PC-9 (cell line): ENCODE results near the gene ZNF236. TPM values are rescaled to one million over a fixed set of nuclear protein-coding genes. Genes with fewer than 3 reads are reported as not detected.
A peak's percentile ranks its signal among the peaks of the same experiment; 100 is the strongest.

Experiments used
- BruUV-seq: library from RNA; stranded (reverse); fragments of 400-500 nt; replicated peaks from 2 replicates; lab custom pipeline; 2021; lab: Mats Ljungman, UMichigan
- CTCF ChIA-PET: fragments of 300-600 bp; sonication (Branson Sonifier 250); formaldehyde crosslinking; loops from one replicate; lab custom pipeline; 2022; ENCODE audit warnings: antibody characterized with exemption; lab: Charles Lee
- POLR2A ChIA-PET: fragments of 300-600 bp; sonication (Branson Sonifier 250); formaldehyde crosslinking; loops from one replicate; lab custom pipeline; 2022; ENCODE audit warnings: antibody characterized with exemption; ENCODE audit not compliant: unreplicated experiment; lab: Charles Lee
- DNase-seq, 2 experiments: peaks; one replicate each; pipeline versions ENCODE4 v3.0.0 to v3.0.0-alpha.2; 2015 to 2022; ENCODE audit warnings: mixed read lengths in 1 of 2
- H2AFZ ChIP-seq: fragments of 200-600 bp; sonication (generic); 2 replicates; pipeline ENCODE4 v1.8.1; 2017; ENCODE audit warnings: antibody characterized with exemption
- H3F3A ChIP-seq: fragments of 200-600 bp; sonication (generic); 2 replicates; pipeline ENCODE4 v1.8.1; 2017; ENCODE audit warnings: antibody characterized with exemption, mild to moderate bottlenecking, low read depth; ENCODE audit not compliant: insufficient read depth
- H3K27ac ChIP-seq: fragments of 200-600 bp; sonication (generic); 2 replicates; pipeline ENCODE4 v1.6.1; 2016; ENCODE audit warnings: mixed run types
- H3K27me3 ChIP-seq: fragments of 200-600 bp; sonication (generic); 2 replicates; pipeline ENCODE4 v1.6.1; 2016; ENCODE audit warnings: low read depth, mixed run types; ENCODE audit not compliant: insufficient read depth
- H3K36me3 ChIP-seq: fragments of 200-600 bp; sonication (generic); 2 replicates; pipeline ENCODE4 v1.6.1; 2016; ENCODE audit warnings: low read depth, mixed run types
- H3K4me1 ChIP-seq: fragments of 200-600 bp; sonication (generic); replicated peaks from 2 replicates; pipeline ENCODE4 v1.6.1; 2016; ENCODE audit warnings: mixed run types; ENCODE audit not compliant: insufficient read depth
- H3K4me2 ChIP-seq: fragments of 200-600 bp; sonication (generic); 2 replicates; pipeline ENCODE4 v1.6.1; 2017; ENCODE audit warnings: mixed run types
- H3K4me3 ChIP-seq: fragments of 200-600 bp; sonication (generic); 2 replicates; pipeline ENCODE4 v1.6.1; 2016; ENCODE audit warnings: mixed run types
- H3K79me2 ChIP-seq: fragments of 200-600 bp; sonication (generic); 2 replicates; pipeline ENCODE4 v1.6.1; 2017; ENCODE audit warnings: low read depth, mixed run types
- H3K9me2 ChIP-seq: fragments of 200-600 bp; sonication (generic); 2 replicates; pipeline ENCODE4 v1.8.1; 2017; ENCODE audit warnings: mild to moderate bottlenecking; ENCODE audit not compliant: insufficient read depth
- H3K9me3 ChIP-seq: fragments of 200-600 bp; sonication (generic); 2 replicates; pipeline ENCODE4 v1.8.1; 2016; ENCODE audit warnings: low read depth; ENCODE audit not compliant: insufficient read depth
- H4K20me1 ChIP-seq: fragments of 200-600 bp; sonication (generic); 2 replicates; pipeline ENCODE4 v1.8.1; 2017; ENCODE audit not compliant: insufficient read depth
- CTCF ChIP-seq: fragments of 200-600 bp; sonication (generic); conservative IDR thresholded peaks from 2 replicates; pipeline ENCODE4 v1.6.1; 2017; ENCODE audit warnings: mixed run types, antibody characterized with exemption, mild to moderate bottlenecking, moderate library complexity
- EZH2 ChIP-seq: fragments of 200-600 bp; sonication (generic); IDR thresholded peaks from 2 replicates; pipeline ENCODE4 v1.8.0; 2017; ENCODE audit warnings: antibody characterized with exemption, low read depth
- intact Hi-C: fragments of 100-400 bp; cut with micrococcal nuclease; formaldehyde crosslinking; loops from one replicate; pipeline ENCODE4 v1.10.0; 2022; ENCODE audit not compliant: unreplicated experiment
- total RNA-seq: library from RNA; stranded (reverse); gene quantifications from 2 replicates; pipeline ENCODE4 v1.2.3, GENCODE V29; 2021

Gene ZNF236
- total RNA-seq, 1 experiment from 2014 or later = 10.8 TPM

DNA sequence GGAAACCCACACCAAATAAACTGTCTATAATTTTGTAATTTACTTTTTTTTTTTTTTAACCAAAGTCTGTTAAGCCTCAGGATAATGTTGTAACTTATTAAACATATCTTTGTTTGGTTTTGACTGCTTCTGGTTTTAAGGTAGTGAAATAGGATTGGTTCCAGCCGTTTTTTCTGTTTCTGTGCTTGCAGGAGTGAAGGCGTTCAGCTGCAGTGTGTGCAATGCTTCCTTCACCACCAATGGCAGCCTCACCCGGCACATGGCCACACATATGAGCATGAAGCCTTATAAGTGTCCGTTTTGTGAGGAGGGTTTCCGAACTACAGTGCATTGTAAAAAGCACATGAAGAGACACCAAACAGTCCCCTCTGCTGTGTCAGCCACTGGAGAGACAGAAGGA is 93.1 kb downstream of the ZNF236 start:
- H3K4me2 ChIP-seq = no peak overlapping the region
- no peak for TF ChIP-seq EZH2
- no peak for TF ChIP-seq CTCF
- ChIA-PET POLR2A (no interaction called here), CTCF (no interaction called here)
- no peak for DNase-seq
- no peak overlapping the region for H3K27ac ChIP-seq
- intact Hi-C loops = no loop called here
- no peaks in the 10 kb centered on the region for H4K20me1 ChIP-seq
- no peaks in the 10 kb centered on the region for H3K27me3 ChIP-seq
- H3K9me3 ChIP-seq = no peaks in the 10 kb centered on the region
- no TSS peak for BruUV-seq
- H3K79me2 ChIP-seq = no peaks in the 10 kb centered on the region
- no peaks in the 10 kb centered on the region for H3K4me1 ChIP-seq
- no peak overlapping the region for H3K4me3 ChIP-seq
- peaks cover 15% of the 10 kb centered on the region; the same call in 1 of the 2 replicates for H3K36me3 ChIP-seq
- H3K9me2 ChIP-seq = no peaks in the 10 kb centered on the region
- no peaks in the 10 kb centered on the region for H3F3A ChIP-seq
- no peak overlapping the region for H2AFZ ChIP-seq

DNA sequence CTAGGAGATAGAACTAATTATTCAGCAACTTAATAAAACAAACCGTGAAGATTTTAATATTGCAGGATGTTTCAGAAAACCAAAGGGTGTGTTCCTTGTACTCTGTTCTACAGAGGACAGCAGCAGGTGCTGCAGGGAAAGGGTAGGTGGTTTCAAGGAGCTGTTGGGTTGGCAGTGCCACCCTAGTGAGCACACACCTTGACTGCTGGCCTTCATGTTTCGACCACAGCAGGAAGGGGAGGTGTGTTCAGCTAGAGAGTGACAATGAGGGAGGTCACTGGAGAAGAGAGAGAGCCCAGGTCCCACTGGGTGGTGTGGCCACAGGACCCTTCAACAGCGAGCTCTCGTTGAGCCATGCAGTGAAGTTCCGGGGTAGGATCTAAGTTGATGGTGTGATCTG is 98.6 kb downstream of the ZNF236 start:
- no peaks in the 10 kb centered on the region for H3K27me3 ChIP-seq
- ChIA-PET POLR2A (no interaction called here), CTCF (no interaction called here)
- 0 out of 2 replicates have a peak, but pooled peaks cover 4% of the 10 kb centered on the region for H3K36me3 ChIP-seq
- no peak for DNase-seq
- H3K4me3 ChIP-seq = no peak overlapping the region
- no peaks in the 10 kb centered on the region for H3K4me1 ChIP-seq
- H3K27ac ChIP-seq = no peak overlapping the region
- BruUV-seq = no TSS peak
- intact Hi-C loops = no loop called here
- TF ChIP-seq CTCF (no peak), EZH2 (no peak)
- no peaks in the 10 kb centered on the region for H4K20me1 ChIP-seq
- H3K79me2 ChIP-seq = no peaks in the 10 kb centered on the region
- no peak overlapping the region for H3K4me2 ChIP-seq
- no peaks in the 10 kb centered on the region for H3F3A ChIP-seq
- no peaks in the 10 kb centered on the region for H3K9me2 ChIP-seq
- H2AFZ ChIP-seq = no peak overlapping the region
- no peaks in the 10 kb centered on the region for H3K9me3 ChIP-seq

DNA sequence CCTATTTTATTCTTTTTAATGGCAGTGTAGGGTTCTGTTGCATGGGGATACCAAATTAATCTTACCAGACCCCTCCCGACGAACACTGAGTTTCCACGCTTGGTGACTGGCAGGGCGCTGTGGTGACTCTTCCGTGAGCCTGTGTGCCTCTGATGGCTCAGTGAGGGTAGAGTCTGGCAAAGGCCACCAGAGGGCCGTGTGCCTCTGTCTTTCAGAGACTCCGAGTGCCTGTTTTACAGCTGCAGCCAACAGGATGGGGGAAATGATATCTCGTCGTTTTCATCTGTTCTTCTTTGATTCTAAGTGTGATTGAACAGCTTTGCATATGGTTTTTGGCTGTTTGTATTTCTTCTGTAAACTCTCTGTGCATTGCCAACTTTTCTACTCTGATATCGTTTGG is 99.8 kb downstream of the ZNF236 start:
- Histone ChIP-seq H3K9me2 (no peaks in the 10 kb centered on the region), H3K27ac (no peak overlapping the region), H3K79me2 (no peaks in the 10 kb centered on the region), H2AFZ (no peak overlapping the region), H4K20me1 (no peaks in the 10 kb centered on the region), H3K27me3 (no peaks in the 10 kb centered on the region), H3K4me2 (no peak overlapping the region), H3K36me3 (0 out of 2 replicates have a peak, but pooled peaks cover 4% of the 10 kb centered on the region), H3K9me3 (no peaks in the 10 kb centered on the region), H3K4me1 (no peaks in the 10 kb centered on the region), H3F3A (no peaks in the 10 kb centered on the region), H3K4me3 (no peak overlapping the region)
- DNase-seq = no peak
- no TSS peak for BruUV-seq
- TF ChIP-seq CTCF (peak; percentile 50), EZH2 (no peak)
- intact Hi-C loops = no loop called here
- POLR2A ChIA-PET = no interaction called here
- CTCF ChIA-PET = no interaction called here
